Gastrocnemius medialis (tissue), 4 donors: Measurements from ENCODE around the gene WNT7B.

Source experiments
- POLR2A ChIP-seq, 2 donors: fragments of 450-650 bp; IDR thresholded peaks; one replicate each; pipeline ENCODE4 v1.6.1; 2017; ENCODE audit warnings: antibody characterized with exemption in 2 of 2, mild to moderate bottlenecking in 2 of 2, moderate library complexity in 2 of 2
- TF ChIP-seq, protein P1 (sequence below), 5 experiments: fragments of 450-650 bp in 3 of 5; fragments of 200-600 bp in 2 of 5; sonication (generic) in 2 of 5; IDR thresholded peaks in 4 of 5; conservative IDR thresholded peaks in 1 of 5; 1 replicate in 4 of 5; 2 replicates in 1 of 5; pipeline ENCODE4 v1.5.1; 2016 to 2019; ENCODE audit warnings: antibody characterized with exemption in 5 of 5, mild to moderate bottlenecking in 3 of 5, moderate library complexity in 3 of 5

GRCh38 chr22:46008836-46009596, 32.1 kb upstream of the WNT7B start:
- TF ChIP-seq, protein P1, sequence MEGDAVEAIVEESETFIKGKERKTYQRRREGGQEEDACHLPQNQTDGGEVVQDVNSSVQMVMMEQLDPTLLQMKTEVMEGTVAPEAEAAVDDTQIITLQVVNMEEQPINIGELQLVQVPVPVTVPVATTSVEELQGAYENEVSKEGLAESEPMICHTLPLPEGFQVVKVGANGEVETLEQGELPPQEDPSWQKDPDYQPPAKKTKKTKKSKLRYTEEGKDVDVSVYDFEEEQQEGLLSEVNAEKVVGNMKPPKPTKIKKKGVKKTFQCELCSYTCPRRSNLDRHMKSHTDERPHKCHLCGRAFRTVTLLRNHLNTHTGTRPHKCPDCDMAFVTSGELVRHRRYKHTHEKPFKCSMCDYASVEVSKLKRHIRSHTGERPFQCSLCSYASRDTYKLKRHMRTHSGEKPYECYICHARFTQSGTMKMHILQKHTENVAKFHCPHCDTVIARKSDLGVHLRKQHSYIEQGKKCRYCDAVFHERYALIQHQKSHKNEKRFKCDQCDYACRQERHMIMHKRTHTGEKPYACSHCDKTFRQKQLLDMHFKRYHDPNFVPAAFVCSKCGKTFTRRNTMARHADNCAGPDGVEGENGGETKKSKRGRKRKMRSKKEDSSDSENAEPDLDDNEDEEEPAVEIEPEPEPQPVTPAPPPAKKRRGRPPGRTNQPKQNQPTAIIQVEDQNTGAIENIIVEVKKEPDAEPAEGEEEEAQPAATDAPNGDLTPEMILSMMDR (IDR thresholded peaks at IDR 0.05 in 4 of 5, conservative IDR thresholded peaks at IDR 0.05 in 1 of 5) = no peak
- no peak for TF ChIP-seq POLR2A (IDR thresholded peaks at IDR 0.05)
